ENCODE measurements around the gene INPP1.

Gene INPP1

GRCh38 chr2:190418727-190419126, 75.3 kb downstream of the INPP1 start:
- Histone ChIP-seq H3K4me2 (ENCODE audit: low read length) (no peak overlapping the region), H3K79me2 (ENCODE audit: control insufficient read depth, low read length) (peaks cover 27% of the 10 kb centered on the region), H3K4me1 (ENCODE audit: control insufficient read depth, low read length) (peaks cover 31% of the 10 kb centered on the region), H3F3A (ENCODE audit: control insufficient read depth, insufficient read depth) (peaks cover 3% of the 10 kb centered on the region), H3K36me3 (ENCODE audit: control insufficient read depth, low read length) (peaks cover 2% of the 10 kb centered on the region; the same call in 1 of the 2 replicates), H3K27ac (ENCODE audit: low read depth, low read length) (no peak overlapping the region), H3K9me3 (ENCODE audit: control insufficient read depth, insufficient read depth, low read length) (no peaks in the 10 kb centered on the region), H3K4me3 (ENCODE audit: low read length) (no peak overlapping the region), H4K20me1 (ENCODE audit: control insufficient read depth, insufficient read depth, low read depth, low read length) (no peaks in the 10 kb centered on the region), H3K27me3 (ENCODE audit: control insufficient read depth, low read length) (no peaks in the 10 kb centered on the region), H3K9me2 (replicated peaks; ENCODE audit: control insufficient read depth, low read length) (no peaks in the 10 kb centered on the region)
- no peak for TF ChIP-seq CTCF (IDR thresholded peaks at IDR 0.05; ENCODE audit: low read depth, low read length, poor library complexity, severe bottlenecking)
- TF ChIP-seq EZH2phosphoT487 (IDR thresholded peaks at IDR 0.05; ENCODE audit: borderline replicate concordance, low read length) = no peak

DNA sequence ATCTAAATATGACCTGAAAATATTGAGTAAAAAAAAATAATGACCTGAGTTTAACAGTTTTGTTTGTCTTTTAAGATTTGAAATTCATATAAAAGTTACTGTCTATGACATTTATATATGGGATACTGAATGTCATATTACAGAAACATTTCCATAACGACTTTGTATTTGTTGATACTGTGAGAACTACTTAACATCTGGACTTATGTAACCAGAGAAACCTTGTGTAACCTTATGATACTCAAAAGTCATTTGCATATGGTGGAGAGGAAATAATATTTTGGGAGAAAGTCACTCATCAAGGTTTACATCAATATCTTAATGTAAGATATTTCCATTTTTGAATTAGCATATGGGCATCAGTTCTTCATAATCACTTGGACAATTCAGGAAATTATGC, 77.4 kb downstream of the INPP1 start:
- H3F3A ChIP-seq (ENCODE audit: control insufficient read depth, insufficient read depth) = peaks cover 3% of the 10 kb centered on the region
- H3K9me2 ChIP-seq (replicated peaks; ENCODE audit: control insufficient read depth, low read length) = no peaks in the 10 kb centered on the region
- TF ChIP-seq EZH2phosphoT487 (IDR thresholded peaks at IDR 0.05; ENCODE audit: borderline replicate concordance, low read length) (no peak), CTCF (IDR thresholded peaks at IDR 0.05; ENCODE audit: low read depth, low read length, poor library complexity, severe bottlenecking) (no peak)
- no peak overlapping the region for H3K4me3 ChIP-seq (ENCODE audit: low read length)
- H3K36me3 ChIP-seq (ENCODE audit: control insufficient read depth, low read length) = peaks cover 2% of the 10 kb centered on the region; the same call in 1 of the 2 replicates
- no peaks in the 10 kb centered on the region for H3K9me3 ChIP-seq (ENCODE audit: control insufficient read depth, insufficient read depth, low read length)
- H3K4me2 ChIP-seq (ENCODE audit: low read length) = no peak overlapping the region
- H3K79me2 ChIP-seq (ENCODE audit: control insufficient read depth, low read length) = peaks cover 14% of the 10 kb centered on the region
- H3K27ac ChIP-seq (ENCODE audit: low read depth, low read length) = no peak overlapping the region
- no peaks in the 10 kb centered on the region for H3K27me3 ChIP-seq (ENCODE audit: control insufficient read depth, low read length)
- peaks cover 16% of the 10 kb centered on the region for H3K4me1 ChIP-seq (ENCODE audit: control insufficient read depth, low read length)
- no peaks in the 10 kb centered on the region for H4K20me1 ChIP-seq (ENCODE audit: control insufficient read depth, insufficient read depth, low read depth, low read length)

Measured in DOHH2 (cell line).